ENCODE results near the gene GNGT1. TPM values are rescaled to one million over a fixed set of nuclear protein-coding genes. Genes with fewer than 3 reads are reported as not detected.
"Not testable (repeated sequence)": the region's sequence is repeated elsewhere in the genome, so short reads cannot be mapped to it uniquely, and the experiment has no call there.

The GNGT1 gene
- polyA plus RNA-seq, 1 donor (not counting 4 experiments of a cell fraction or from before 2014, with no cell fraction given) = not detected

GRCh38 chr7:93902777-93903423, 3.5 kb upstream of the GNGT1 start:
- Histone ChIP-seq H3K27ac (ENCODE audit: control insufficient read depth, insufficient read depth, low read length) (no peak overlapping the region), H3K9me3 (ENCODE audit: control insufficient read depth, low read depth, low read length) (no peaks in the 10 kb centered on the region), H3K4me2 (ENCODE audit: control insufficient read depth, extremely low read depth, insufficient read depth, low read depth, low read length) (no peak overlapping the region), H4K20me1 (ENCODE audit: control insufficient read depth, extremely low read depth, insufficient read depth, low read length) (no peaks in the 10 kb centered on the region), H3K79me2 (ENCODE audit: control insufficient read depth, insufficient read depth, low read length) (no peaks in the 10 kb centered on the region), H3K36me3 (ENCODE audit: control insufficient read depth in 2 of 2, extremely low read depth in 1 of 2, insufficient read depth in 2 of 2, low read length in 2 of 2) (no peaks in the 10 kb centered on the region), H3K9ac (ENCODE audit: control insufficient read depth, extremely low read depth, insufficient read depth, low read length) (no peak overlapping the region), H3K9me1 (ENCODE audit: control insufficient read depth, extremely low read depth, insufficient read depth, low read length) (no peaks in the 10 kb centered on the region), H3K4me1 (ENCODE audit: control insufficient read depth, extremely low read depth, insufficient read depth, low read length) (no peaks in the 10 kb centered on the region), H2AFZ (ENCODE audit: control insufficient read depth, low read length) (no peak overlapping the region), H3K27me3 (ENCODE audit: control insufficient read depth, extremely low read depth, insufficient read depth, low read length) (no peaks in the 10 kb centered on the region), H3K4me3 (ENCODE audit: control insufficient read depth in 2 of 3, extremely low read depth in 1 of 3, insufficient read depth in 2 of 3, low read depth in 1 of 3, low read length in 3 of 3) (no peak overlapping the region)
- no peak for TF ChIP-seq EZH2 (IDR thresholded peaks at IDR 0.05; ENCODE audit: low read length)
- TF ChIP-seq CTCF (optimal IDR thresholded peaks at IDR 0.05 in 1 of 3, IDR thresholded peaks at IDR 0.05 in 1 of 3, conservative IDR thresholded peaks at IDR 0.05 in 1 of 3; ENCODE audit: extremely low read depth in 1 of 3, insufficient read depth in 2 of 3, low read length in 3 of 3) = peak; percentile 55 to 76 (median 70)
- dilution Hi-C loops (cut with MboI; ENCODE audit: extremely low pct_ligation_motif_present, low sequenced_read_pairs) = no loop called here
- DNase-seq (ENCODE audit: low read depth, low spot score) (no peak), FAIRE-seq (peak; percentile 23)

GRCh38 chr7:93910076-93910994, 4.0 kb downstream of the GNGT1 start:
- Histone ChIP-seq H3K27me3 (ENCODE audit: control insufficient read depth, extremely low read depth, insufficient read depth, low read length) (no peaks in the 10 kb centered on the region), H3K4me3 (ENCODE audit: control insufficient read depth in 2 of 3, extremely low read depth in 1 of 3, insufficient read depth in 2 of 3, low read depth in 1 of 3, low read length in 3 of 3) (no peak overlapping the region), H2AFZ (ENCODE audit: control insufficient read depth, low read length) (no peak overlapping the region), H3K4me1 (ENCODE audit: control insufficient read depth, extremely low read depth, insufficient read depth, low read length) (peaks cover 5% of the 10 kb centered on the region), H3K9me3 (ENCODE audit: control insufficient read depth, low read depth, low read length) (no peaks in the 10 kb centered on the region), H3K27ac (ENCODE audit: control insufficient read depth, insufficient read depth, low read length) (no peak overlapping the region), H3K9ac (ENCODE audit: control insufficient read depth, extremely low read depth, insufficient read depth, low read length) (no peak overlapping the region), H3K79me2 (ENCODE audit: control insufficient read depth, insufficient read depth, low read length) (no peaks in the 10 kb centered on the region), H3K36me3 (ENCODE audit: control insufficient read depth in 2 of 2, extremely low read depth in 1 of 2, insufficient read depth in 2 of 2, low read length in 2 of 2) (no peaks in the 10 kb centered on the region), H3K9me1 (ENCODE audit: control insufficient read depth, extremely low read depth, insufficient read depth, low read length) (no peaks in the 10 kb centered on the region), H3K4me2 (ENCODE audit: control insufficient read depth, extremely low read depth, insufficient read depth, low read depth, low read length) (peak overlapping the region; percentile 16), H4K20me1 (ENCODE audit: control insufficient read depth, extremely low read depth, insufficient read depth, low read length) (no peaks in the 10 kb centered on the region)
- TF ChIP-seq EZH2 (IDR thresholded peaks at IDR 0.05; ENCODE audit: low read length) (no peak), CTCF (optimal IDR thresholded peaks at IDR 0.05 in 1 of 3, IDR thresholded peaks at IDR 0.05 in 1 of 3, conservative IDR thresholded peaks at IDR 0.05 in 1 of 3; ENCODE audit: extremely low read depth in 1 of 3, insufficient read depth in 2 of 3, low read length in 3 of 3) (no peak)
- dilution Hi-C loops (cut with MboI; ENCODE audit: extremely low pct_ligation_motif_present, low sequenced_read_pairs) = no loop called here
- peak; percentile 29 for FAIRE-seq
- DNase-seq (ENCODE audit: low read depth, low spot score) = no peak

- FAIRE-seq = peak; percentile 41
- H3K4me3 ChIP-seq (ENCODE audit: control insufficient read depth in 2 of 3, extremely low read depth in 1 of 3, insufficient read depth in 2 of 3, low read depth in 1 of 3, low read length in 3 of 3); H3K4me2 ChIP-seq (ENCODE audit: control insufficient read depth, extremely low read depth, insufficient read depth, low read depth, low read length); dilution Hi-C loops (cut with MboI; ENCODE audit: extremely low pct_ligation_motif_present, low sequenced_read_pairs); H2AFZ ChIP-seq (ENCODE audit: control insufficient read depth, low read length); H3K79me2 ChIP-seq (ENCODE audit: control insufficient read depth, insufficient read depth, low read length); H3K27ac ChIP-seq (ENCODE audit: control insufficient read depth, insufficient read depth, low read length); H3K4me1 ChIP-seq (ENCODE audit: control insufficient read depth, extremely low read depth, insufficient read depth, low read length); H4K20me1 ChIP-seq (ENCODE audit: control insufficient read depth, extremely low read depth, insufficient read depth, low read length); H3K36me3 ChIP-seq (ENCODE audit: control insufficient read depth in 2 of 2, extremely low read depth in 1 of 2, insufficient read depth in 2 of 2, low read length in 2 of 2); H3K9me3 ChIP-seq (ENCODE audit: control insufficient read depth, low read depth, low read length); H3K27me3 ChIP-seq (ENCODE audit: control insufficient read depth, extremely low read depth, insufficient read depth, low read length); H3K9me1 ChIP-seq (ENCODE audit: control insufficient read depth, extremely low read depth, insufficient read depth, low read length); DNase-seq (ENCODE audit: low read depth, low spot score); H3K9ac ChIP-seq (ENCODE audit: control insufficient read depth, extremely low read depth, insufficient read depth, low read length): not testable (repeated sequence)
Observed at GRCh38 chr7:93911242-93911641, 4.9 kb downstream of the GNGT1 start.

All from keratinocyte (primary cell).